CD4-positive, alpha-beta T cell treated with Interleukin-4 for 4 hours (primary cell): ENCODE results near the gene CEND1.

Experiments used
- DNase-seq: peaks from one replicate; pipeline ENCODE4 v3.0.0-alpha.2; 2020

The CEND1 gene

GRCh38 chr11:777288-778255, 12.3 kb downstream of the CEND1 start, which contains the start of gene GATD1:
Gene GATD1, minus strand, starts transcription at chr11:777487. Its CDS starts 25 bp downstream, at chr11:777462.
- DNase-seq, result peak; percentile 88

DNA sequence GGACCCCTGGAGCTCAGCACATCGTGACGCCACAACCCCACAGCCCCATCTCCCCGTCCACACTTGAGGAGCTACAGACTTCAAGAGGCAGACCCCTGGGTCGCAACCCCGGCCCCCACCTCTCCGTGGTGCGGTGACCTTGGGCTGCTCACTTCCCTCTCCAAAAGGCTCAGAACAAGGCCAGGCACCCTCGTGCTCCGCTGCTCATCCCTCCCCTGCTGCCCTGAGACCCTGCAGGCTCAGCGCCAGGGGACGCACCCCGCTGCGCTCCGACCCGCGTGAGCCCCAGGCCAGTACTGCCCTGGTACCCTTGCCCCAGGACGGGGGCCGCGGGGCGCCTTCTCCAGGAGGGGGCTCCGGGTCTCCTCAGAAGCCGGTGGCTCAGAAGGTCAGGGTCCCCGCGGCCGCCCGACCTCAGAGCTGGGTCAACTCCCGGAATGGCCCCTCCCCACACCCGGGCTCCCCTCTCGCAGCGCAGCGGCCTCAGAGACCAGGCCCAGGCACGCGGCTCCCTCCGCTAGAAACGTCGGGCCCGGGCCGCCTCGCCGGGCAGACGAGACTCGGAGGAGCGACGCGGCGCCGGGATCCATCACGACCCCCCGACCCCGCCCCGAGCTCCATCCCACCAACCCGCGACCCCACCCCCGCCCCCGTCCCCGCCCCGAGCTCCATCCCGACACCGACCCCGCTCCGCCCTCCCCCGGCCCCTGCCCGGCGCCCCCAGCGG, 13.2 kb downstream of the CEND1 start:
- no peak for DNase-seq

- DNase-seq, result no peak
Observed at GRCh38 chr11:776263-776560, 13.7 kb downstream of the CEND1 start.

DNA sequence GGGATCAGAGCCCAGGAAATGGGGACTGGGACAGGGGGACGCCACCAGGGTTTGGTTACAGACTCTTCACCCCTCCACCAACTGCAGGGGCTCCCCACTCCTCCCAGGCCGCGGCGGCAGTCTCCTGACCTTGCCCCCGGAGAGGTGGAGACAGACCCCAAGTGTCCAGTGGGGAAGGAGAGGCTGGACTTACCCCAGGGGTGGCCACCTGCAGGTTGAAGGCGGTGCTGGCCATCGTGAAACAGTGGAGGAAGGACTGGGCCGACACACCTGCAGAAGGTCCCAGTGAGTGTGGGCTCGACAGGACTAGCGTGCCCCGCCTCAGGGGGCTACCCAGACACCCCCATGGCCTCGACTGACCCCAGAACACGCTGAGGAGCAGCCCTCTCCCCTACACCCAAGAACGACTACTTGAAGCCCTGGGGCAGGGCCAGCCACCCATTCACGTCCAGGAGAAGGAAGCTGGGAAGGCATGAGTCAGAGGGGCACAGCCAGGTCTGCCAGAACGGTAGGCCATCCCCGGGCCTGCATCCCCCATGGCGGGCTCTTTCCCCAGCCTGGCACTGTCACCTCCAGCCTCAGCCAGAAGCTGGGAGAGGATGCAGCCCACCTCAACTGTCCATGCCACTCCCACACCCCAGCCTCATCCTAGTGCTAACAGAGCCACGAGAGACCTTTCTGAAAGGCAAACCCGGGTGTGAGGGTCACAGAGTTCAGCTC, 14.9 kb downstream of the CEND1 start:
- DNase-seq, result no peak

GRCh38 chr11:773830-774229, 16.1 kb downstream of the CEND1 start:
- DNase-seq, result no peak

GRCh38 chr11:773425-773824, 16.5 kb downstream of the CEND1 start:
- DNase-seq, result no peak

GRCh38 chr11:772429-773390, 17.2 kb downstream of the CEND1 start:
- no peak for DNase-seq

DNA sequence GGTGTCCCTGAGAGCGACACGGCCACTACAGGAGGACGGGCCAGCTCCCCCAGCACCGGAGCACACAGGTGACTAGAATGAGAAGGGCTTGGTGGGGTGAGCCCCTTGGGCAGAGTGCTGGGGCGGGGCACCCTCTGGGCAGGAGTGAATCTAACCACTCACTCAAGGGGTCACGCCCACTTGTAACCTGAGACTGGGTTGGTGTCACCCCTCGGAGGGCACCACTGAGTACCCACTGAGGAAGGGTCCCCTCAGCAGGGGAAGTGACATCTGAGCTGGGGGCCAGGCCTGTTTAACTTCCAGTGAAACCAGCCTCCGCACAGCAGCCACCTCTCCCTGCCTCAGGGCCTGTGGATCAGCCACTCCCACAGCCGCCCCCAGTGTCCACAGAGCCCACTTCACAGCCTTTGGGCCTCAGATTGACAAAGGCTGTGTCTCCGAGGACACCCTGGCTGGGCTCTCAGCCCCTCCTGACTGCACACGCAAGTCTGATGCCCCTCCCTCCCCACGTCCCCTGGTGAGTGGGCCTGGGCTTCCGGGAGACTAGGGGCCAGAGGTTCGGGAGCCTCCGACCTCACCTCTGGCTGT, 18.2 kb downstream of the CEND1 start:
- DNase-seq, result no peak

DNA sequence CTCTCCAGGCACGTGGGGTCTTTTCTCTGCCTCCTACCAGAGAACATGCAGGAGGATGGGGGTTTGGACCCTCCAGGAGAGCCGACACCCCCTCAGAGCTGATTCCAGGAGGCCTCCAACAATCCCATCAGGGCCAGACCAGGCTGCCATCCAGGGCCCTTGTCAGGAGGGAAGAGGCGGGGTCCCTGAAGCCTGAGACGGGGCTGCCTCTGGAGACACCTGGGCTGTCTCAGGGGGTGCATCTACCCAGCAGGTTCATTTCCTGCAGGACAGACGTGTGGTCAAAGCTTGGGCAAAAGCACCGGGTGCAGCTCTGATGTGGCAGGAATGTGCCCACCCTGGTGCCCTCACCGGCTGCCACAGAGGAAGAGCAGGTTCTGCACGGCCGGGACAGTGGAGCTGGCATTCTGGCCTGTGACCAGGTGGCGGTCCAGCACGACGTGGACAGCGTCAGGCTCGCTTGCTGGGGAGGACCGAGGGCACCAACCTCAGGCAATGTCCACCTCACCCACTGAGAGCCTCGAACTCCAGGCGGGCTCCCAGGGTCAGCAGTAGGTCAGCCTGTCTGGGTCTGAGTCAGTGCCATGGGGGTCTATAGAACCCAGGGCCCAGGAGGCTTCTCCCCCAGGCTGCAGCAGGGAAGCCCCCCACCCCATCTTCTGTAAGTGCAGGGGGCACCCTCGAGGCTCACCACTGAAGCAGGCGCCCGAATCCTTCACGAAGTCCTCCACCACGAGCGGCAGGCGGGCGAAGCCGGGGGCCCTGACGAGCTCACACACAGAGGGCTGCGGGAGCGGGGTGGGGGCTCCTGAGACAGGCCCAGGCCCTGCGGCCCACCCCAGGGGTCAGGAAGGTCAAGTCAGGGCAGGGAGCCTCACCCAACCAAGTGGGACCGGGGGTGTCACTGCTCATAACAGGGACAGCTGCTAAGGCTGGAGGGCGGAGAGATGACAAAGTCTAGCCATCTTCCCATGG, 19.0 kb downstream of the CEND1 start:
- no peak for DNase-seq

- no peak for DNase-seq
Observed at GRCh38 chr11:769887-770641, 19.8 kb downstream of the CEND1 start.

GRCh38 chr11:767238-767637, 22.7 kb downstream of the CEND1 start:
- DNase-seq, result no peak

GRCh38 chr11:766936-767210, 23.0 kb downstream of the CEND1 start:
- no peak for DNase-seq

DNA sequence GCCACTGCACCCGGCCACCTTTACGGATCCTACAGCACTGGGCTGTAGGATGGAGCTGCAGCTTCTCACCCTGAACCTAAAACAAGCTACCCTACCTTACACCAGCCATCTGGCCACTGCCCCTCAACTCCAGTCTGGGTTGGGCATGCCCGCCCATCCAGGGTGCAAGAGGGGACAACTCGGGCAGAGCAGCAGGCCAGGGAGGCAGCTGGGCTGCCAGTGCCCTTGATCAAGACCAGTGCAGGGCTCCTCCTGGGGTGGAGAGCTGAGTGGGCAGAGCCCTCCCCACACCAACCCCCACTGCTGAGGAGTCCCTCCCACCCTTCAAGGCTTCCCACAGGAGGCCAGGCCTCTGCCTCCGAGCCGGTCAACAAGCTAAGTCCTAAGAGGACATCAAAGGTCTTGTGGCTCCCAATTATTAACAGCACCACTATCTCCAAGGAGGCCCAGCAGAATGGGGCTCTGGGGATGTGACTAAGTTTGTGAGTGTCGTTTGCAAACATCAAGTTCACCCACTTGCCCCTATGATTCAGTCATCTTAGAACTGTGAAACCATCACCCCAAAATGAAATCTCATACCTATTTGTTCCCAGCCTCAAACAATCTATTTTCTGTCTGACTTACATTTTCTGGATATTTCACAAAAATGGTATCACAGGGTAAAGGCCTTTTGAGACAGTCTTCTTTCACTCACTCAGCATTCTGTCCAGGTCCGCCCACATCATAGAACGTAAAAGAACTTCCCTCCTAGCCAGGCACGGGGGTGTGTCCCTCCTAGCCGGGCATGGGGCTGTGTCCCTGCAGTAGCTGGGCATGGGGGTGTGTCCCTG, 23.6 kb downstream of the CEND1 start:
- DNase-seq, result no peak

GRCh38 chr11:765802-766091, 24.1 kb downstream of the CEND1 start:
- DNase-seq, result no peak

DNA sequence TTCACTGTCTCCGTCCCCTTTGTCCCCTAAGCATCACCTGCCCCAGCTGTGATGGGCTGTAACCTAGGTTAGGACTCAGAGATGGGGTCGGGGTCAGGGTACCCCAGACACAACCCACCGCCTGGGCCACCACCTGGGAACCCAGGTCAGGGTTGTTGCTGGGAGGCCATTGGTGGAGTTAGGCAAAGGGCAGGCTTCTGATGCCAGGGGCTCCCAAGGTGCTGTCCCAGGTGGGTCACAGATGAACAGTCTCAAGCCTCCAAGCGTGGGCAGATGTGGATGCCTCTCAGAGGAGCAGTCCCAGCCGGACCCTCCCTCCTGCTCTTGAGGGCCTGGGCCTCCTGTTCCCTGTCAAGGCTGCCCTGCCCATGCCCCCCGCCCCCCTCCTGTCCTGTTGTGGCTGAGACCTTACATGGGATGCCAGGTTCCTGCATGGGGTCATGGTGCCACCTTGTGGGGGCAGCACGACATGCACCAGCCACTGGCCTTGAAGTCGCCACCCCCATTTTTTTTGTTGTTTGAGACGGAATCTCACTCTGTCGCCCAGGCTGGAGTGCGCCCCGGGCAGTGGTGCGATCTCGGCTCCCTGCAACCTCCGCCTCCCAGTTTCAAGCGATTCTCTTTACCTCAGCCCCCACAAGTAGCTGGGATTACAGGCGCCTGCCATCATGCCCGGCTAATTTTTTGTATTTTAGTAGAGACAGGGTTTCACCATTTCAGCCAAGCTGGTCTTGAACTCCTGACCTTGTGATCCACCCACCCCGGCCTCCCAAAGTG, 24.7 kb downstream of the CEND1 start:
- DNase-seq, result peak; percentile 66

DNA sequence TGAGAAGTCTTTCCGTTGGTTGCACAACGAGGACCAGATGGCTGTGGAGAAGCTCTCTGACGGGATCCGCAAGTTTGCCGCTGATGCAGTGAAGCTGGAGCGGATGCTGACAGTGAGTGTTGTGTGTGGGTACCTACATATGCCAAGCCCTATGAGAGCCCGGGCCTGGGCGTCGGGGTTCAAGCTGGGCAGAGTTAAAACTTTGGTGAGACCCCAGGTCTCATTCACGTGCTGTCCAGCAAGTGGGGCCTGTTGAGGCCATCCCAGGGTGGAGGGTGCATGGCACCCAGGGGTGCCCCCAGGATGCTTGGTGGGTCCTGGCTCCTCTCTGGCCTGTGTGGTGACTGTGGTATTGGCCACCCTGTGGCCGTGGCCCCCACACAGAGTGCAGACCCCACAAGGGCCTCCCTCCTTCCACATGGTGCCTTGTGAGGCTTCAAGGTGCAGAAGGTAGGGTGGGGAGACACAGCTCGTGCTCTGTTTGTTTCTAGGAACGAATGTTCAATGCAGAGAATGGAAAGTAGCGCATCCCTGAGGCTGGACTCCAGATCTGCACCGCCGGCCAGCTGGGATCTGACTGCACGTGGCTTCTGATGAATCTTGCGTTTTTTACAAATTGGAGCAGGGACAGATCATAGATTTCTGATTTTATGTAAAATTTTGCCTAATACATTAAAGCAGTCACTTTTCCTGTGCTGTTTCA, 25.4 kb downstream of the CEND1 start:
- no peak for DNase-seq

GRCh38 chr11:763549-764321, 26.2 kb downstream of the CEND1 start:
- no peak for DNase-seq
